Mucosa of rectum (tissue), 2 donors: ENCODE results near the gene LGI1.

Source experiments
- H3K27ac ChIP-seq, 2 donors: one replicate each; pipeline ENCODE4 v1.7.0; 2013; ENCODE audit warnings: inconsistent platforms in 2 of 2, low read depth in 2 of 2, low read length in 2 of 2
- H3K27me3 ChIP-seq, 2 donors: one replicate each; pipeline ENCODE4 v1.7.0; 2013; ENCODE audit warnings: low read length in 2 of 2; ENCODE audit not compliant: control insufficient read depth in 2 of 2, insufficient read depth in 2 of 2
- H3K36me3 ChIP-seq, 2 donors: one replicate each; pipeline ENCODE4 v1.7.0; 2013; ENCODE audit warnings: low read length in 2 of 2; ENCODE audit not compliant: control insufficient read depth in 2 of 2, insufficient read depth in 2 of 2
- H3K4me1 ChIP-seq, 2 donors: one replicate each; pipeline ENCODE4 v1.7.0; 2013; ENCODE audit warnings: low read length in 2 of 2, mild to moderate bottlenecking in 1 of 2; ENCODE audit not compliant: control insufficient read depth in 2 of 2, insufficient read depth in 2 of 2
- H3K4me3 ChIP-seq, 2 donors: one replicate each; pipeline ENCODE4 v1.7.0; 2013; ENCODE audit warnings: low read length in 2 of 2
- H3K9ac ChIP-seq, 2 donors: one replicate each; pipeline ENCODE4 v1.7.0; 2013; ENCODE audit warnings: low read length in 2 of 2, low read depth in 1 of 2, mild to moderate bottlenecking in 1 of 2
- H3K9me3 ChIP-seq, 2 donors: one replicate each; pipeline ENCODE4 v1.7.0; 2013; ENCODE audit warnings: low read length in 2 of 2; ENCODE audit not compliant: control insufficient read depth in 2 of 2
- donor health status: healthy.
- donor health status: Normal muscosa, but diverticular disease.

Gene LGI1

DNA sequence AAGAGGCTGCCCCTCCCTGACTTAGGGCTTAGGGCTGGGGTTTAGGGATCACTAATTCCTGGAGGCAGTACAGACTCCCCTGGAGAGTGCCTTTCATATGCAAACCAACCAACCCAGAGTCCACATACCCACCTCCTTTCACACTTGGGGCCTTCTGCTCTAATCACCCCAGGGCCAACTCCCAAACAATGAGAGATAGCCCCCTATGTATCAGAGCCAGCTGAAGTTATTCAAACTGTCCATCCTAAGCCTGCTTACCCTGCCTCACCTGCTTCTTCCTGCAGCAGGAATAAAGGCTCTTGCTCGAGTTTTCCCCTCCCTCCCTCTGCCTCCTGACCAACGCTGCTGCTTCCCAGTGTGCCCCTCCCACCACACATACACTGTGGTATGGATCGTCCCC lies 84.2 kb downstream of the LGI1 start:
- H3K9me3 ChIP-seq, result no peaks in the 10 kb centered on the region
- H3K4me1 ChIP-seq, result peaks cover 0 to 5% of the 10 kb centered on the region in 2 donors
- H3K27me3 ChIP-seq, result no peaks in the 10 kb centered on the region
- no peak overlapping the region for H3K4me3 ChIP-seq
- no peak overlapping the region for H3K9ac ChIP-seq
- no peak overlapping the region for H3K27ac ChIP-seq
- H3K36me3 ChIP-seq, result no peaks in the 10 kb centered on the region

DNA sequence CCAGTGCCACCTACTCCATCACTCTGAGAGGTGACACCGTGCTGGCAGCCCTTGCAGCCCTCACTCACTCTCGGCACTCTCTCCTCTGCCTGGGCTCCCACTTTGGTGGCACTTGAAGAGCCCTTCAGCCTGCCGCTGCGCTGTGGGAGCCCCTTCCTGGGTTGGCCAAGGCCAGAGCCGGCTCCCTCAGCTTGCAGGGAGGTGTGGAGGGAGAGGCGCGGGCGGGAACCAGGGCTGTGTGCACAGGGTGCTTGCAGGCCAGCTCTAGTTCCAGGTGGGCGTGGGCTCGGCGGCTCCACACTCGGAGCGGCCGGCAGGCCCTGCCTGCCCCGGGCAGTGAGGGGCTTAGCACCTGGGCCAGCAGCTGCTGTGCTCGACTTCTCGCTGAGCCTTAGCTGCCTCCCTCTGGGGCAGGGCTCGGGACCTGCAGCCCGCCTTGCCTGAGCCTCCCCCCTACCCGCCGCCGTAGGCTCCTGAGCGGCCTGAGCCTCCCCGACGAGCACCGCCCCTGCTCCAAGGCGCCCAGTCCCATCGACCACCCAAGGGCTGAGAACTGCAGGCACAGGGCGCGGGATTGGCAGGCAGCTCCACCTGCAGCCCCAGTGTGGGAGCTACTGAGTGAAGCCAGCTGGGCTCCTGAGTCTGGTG lies 87.4 kb downstream of the LGI1 start:
- Histone ChIP-seq H3K9ac (no peak overlapping the region), H3K27ac (no peak overlapping the region), H3K4me3 (no peak overlapping the region), H3K27me3 (no peaks in the 10 kb centered on the region), H3K36me3 (no peaks in the 10 kb centered on the region), H3K9me3 (no peaks in the 10 kb centered on the region), H3K4me1 (no peaks in the 10 kb centered on the region)
